SK-N-SH treated with all-trans-retinoic acid at 6 μM for 48 hours (cell line): Measurements from ENCODE around the gene ARPIN.

Experiments
- ATAC-seq: fragments of 200-7000 bp; cut with Tn5 transposase; 3 replicates; pipeline ENCODE4 v1.9.1; 2020; ENCODE audit warnings: mild to moderate bottlenecking, moderate library complexity
- ARNTL ChIP-seq: fragments of 450-650 bp; formaldehyde crosslinking; IDR thresholded peaks from 2 replicates; pipeline ENCODE4 v1.5.0; 2020; ENCODE audit warnings: low read depth, mild to moderate bottlenecking, moderate library complexity, borderline replicate concordance
- BACH2 ChIP-seq: fragments of 250-450 bp; sonication (Bioruptor Pico); IDR thresholded peaks from 2 replicates; pipeline ENCODE4 v1.9.0; 2021; ENCODE audit warnings: mild to moderate bottlenecking, borderline replicate concordance
- CREB5 ChIP-seq: fragments of 250-450 bp; sonication (Bioruptor Pico); IDR thresholded peaks from 2 replicates; pipeline ENCODE4 v1.5.1; 2020; ENCODE audit warnings: low read depth, mild to moderate bottlenecking, moderate library complexity
- CSDC2 ChIP-seq: fragments of 250-450 bp; sonication (Bioruptor Pico); IDR thresholded peaks from 2 replicates; pipeline ENCODE4 v1.5.0; 2020; ENCODE audit warnings: mild to moderate bottlenecking, moderate library complexity
- CSRNP3 ChIP-seq: fragments of 250-450 bp; sonication (Bioruptor Pico); IDR thresholded peaks from 2 replicates; pipeline ENCODE4 v1.5.1; 2021; ENCODE audit warnings: mild to moderate bottlenecking, moderate library complexity
- ESRRG ChIP-seq: fragments of 250-450 bp; sonication (Bioruptor Pico); IDR thresholded peaks from 2 replicates; pipeline ENCODE4 v1.6.1; 2021; ENCODE audit warnings: mild to moderate bottlenecking
- GLIS3 ChIP-seq: fragments of 250-450 bp; sonication (Bioruptor Pico); IDR thresholded peaks from 2 replicates; pipeline ENCODE4 v1.5.0; 2020; ENCODE audit warnings: mild to moderate bottlenecking, moderate library complexity
- ISL1 ChIP-seq: fragments of 250-450 bp; sonication (Bioruptor Pico); IDR thresholded peaks from 2 replicates; pipeline ENCODE4 v2.1.2; 2022; ENCODE audit warnings: mild to moderate bottlenecking, moderate library complexity
- PATZ1 ChIP-seq: fragments of 250-450 bp; sonication (Bioruptor Pico); IDR thresholded peaks from 2 replicates; pipeline ENCODE4 v1.8.0; 2020; ENCODE audit warnings: mild to moderate bottlenecking, moderate library complexity, borderline replicate concordance
- POU6F1 ChIP-seq: fragments of 250-450 bp; sonication (Bioruptor Pico); IDR thresholded peaks from 2 replicates; pipeline ENCODE4 v1.8.0; 2021; ENCODE audit warnings: low read depth, mild to moderate bottlenecking, moderate library complexity, borderline replicate concordance
- PPARA ChIP-seq: fragments of 250-450 bp; sonication (Bioruptor Pico); IDR thresholded peaks from 2 replicates; pipeline ENCODE4 v1.5.0; 2020; ENCODE audit warnings: mild to moderate bottlenecking, borderline replicate concordance
- RARB ChIP-seq: fragments of 250-450 bp; sonication (Bioruptor Pico); IDR thresholded peaks from 2 replicates; pipeline ENCODE4 v1.8.0; 2021; ENCODE audit warnings: mild to moderate bottlenecking, moderate library complexity
- SNAI2 ChIP-seq: fragments of 250-450 bp; sonication (Bioruptor Pico); IDR thresholded peaks from 2 replicates; pipeline ENCODE4 v1.5.0; 2020; ENCODE audit warnings: mild to moderate bottlenecking, moderate library complexity
- TCF4 ChIP-seq: fragments of 250-450 bp; sonication (Bioruptor Pico); IDR thresholded peaks from 2 replicates; pipeline ENCODE4 v1.8.0; 2021; ENCODE audit warnings: mild to moderate bottlenecking, moderate library complexity, borderline replicate concordance
- TOX ChIP-seq: fragments of 250-450 bp; sonication (Bioruptor Pico); IDR thresholded peaks from 2 replicates; pipeline ENCODE4 v1.8.0; 2021; ENCODE audit warnings: mild to moderate bottlenecking, moderate library complexity, borderline replicate concordance
- TSHZ2 ChIP-seq: fragments of 250-450 bp; sonication (Bioruptor Pico); IDR thresholded peaks from 2 replicates; pipeline ENCODE4 v1.5.0; 2020; ENCODE audit warnings: mild to moderate bottlenecking, moderate library complexity
- ZC3H10 ChIP-seq: fragments of 250-450 bp; sonication (Bioruptor Pico); IDR thresholded peaks from 2 replicates; pipeline ENCODE4 v1.5.1; 2021; ENCODE audit warnings: mild to moderate bottlenecking, moderate library complexity
- ZFP3 ChIP-seq: fragments of 250-450 bp; sonication (Bioruptor Pico); IDR thresholded peaks from 2 replicates; pipeline ENCODE4 v1.5.0; 2020; ENCODE audit warnings: mild to moderate bottlenecking, moderate library complexity
- ZFP30 ChIP-seq: fragments of 450-650 bp; formaldehyde crosslinking; IDR thresholded peaks from 2 replicates; pipeline ENCODE4 v1.5.0; 2022; ENCODE audit warnings: mild to moderate bottlenecking, moderate library complexity
- ZNF565 ChIP-seq: fragments of 450-650 bp; formaldehyde crosslinking; conservative IDR thresholded peaks from 2 replicates; pipeline ENCODE4 v1.5.0; 2020; ENCODE audit warnings: low read depth, mild to moderate bottlenecking, moderate library complexity
- ZNF70 ChIP-seq: fragments of 450-650 bp; formaldehyde crosslinking; IDR thresholded peaks from 2 replicates; pipeline ENCODE4 v1.5.0; 2020; ENCODE audit warnings: mild to moderate bottlenecking, moderate library complexity
- ZNF8 ChIP-seq: fragments of 450-650 bp; formaldehyde crosslinking; IDR thresholded peaks from 2 replicates; pipeline ENCODE4 v1.5.0; 2020; ENCODE audit warnings: mild to moderate bottlenecking, moderate library complexity

Gene ARPIN

GRCh38 chr15:89860891-89861290, 51.9 kb downstream of the ARPIN start:
- no peak for ATAC-seq
- TF ChIP-seq RARB (CRISPR knock-in tag) (no peak), ZC3H10 (CRISPR knock-in tag) (no peak), GLIS3 (no peak), TOX (no peak), PPARA (no peak), ESRRG (no peak)
- TF ChIP-seq, all 23 proteins: peak for 0

GRCh38 chr15:89860431-89860830, 52.3 kb downstream of the ARPIN start:
- no peak for ATAC-seq

GRCh38 chr15:89858661-89859458, 53.9 kb downstream of the ARPIN start:
- TF ChIP-seq BACH2 (CRISPR knock-in tag) (no peak), ZFP30 (CRISPR knock-in tag) (no peak), CSDC2 (CRISPR knock-in tag) (no peak), ZNF70 (CRISPR knock-in tag) (no peak), RARB (CRISPR knock-in tag) (no peak), CSRNP3 (no peak), ARNTL (CRISPR knock-in tag) (no peak), ZC3H10 (CRISPR knock-in tag) (no peak), ZFP3 (no peak), TCF4 (CRISPR knock-in tag) (no peak), CREB5 (CRISPR knock-in tag) (no peak), PATZ1 (CRISPR knock-in tag) (no peak), POU6F1 (CRISPR knock-in tag) (no peak), SNAI2 (no peak), ZNF565 (CRISPR knock-in tag) (no peak)
- TF ChIP-seq, all 23 proteins: peak for 0
- no peak for ATAC-seq

More at GRCh38 chr15:89860431-89860830, 52.3 kb downstream of the ARPIN start:
- TF ChIP-seq ZC3H10 (CRISPR knock-in tag): no peak
- TF ChIP-seq CSRNP3: no peak
- no peak for TF ChIP-seq ISL1 (CRISPR knock-in tag)

GRCh38 chr15:89857673-89858072, 55.1 kb downstream of the ARPIN start:
- no peak for TF ChIP-seq ZNF8 (CRISPR knock-in tag)
- TF ChIP-seq CSRNP3: no peak
- TF ChIP-seq ZNF70 (CRISPR knock-in tag): no peak
- TF ChIP-seq ZNF565 (CRISPR knock-in tag): no peak
- TF ChIP-seq TSHZ2 (CRISPR knock-in tag): no peak
- no peak for TF ChIP-seq CSDC2 (CRISPR knock-in tag)
- no peak for ATAC-seq
